Measurements from ENCODE around the gene ASXL3. TPM values are rescaled to one million over a fixed set of nuclear protein-coding genes. Genes with fewer than 3 reads are reported as not detected.

ASXL3 gene
- total and polyA plus RNA-seq, 2 donors (not counting 3 experiments of a cell fraction or from before 2014, with no cell fraction given), result 0.07 to 0.27 TPM

- ChIA-PET POLR2A (no interaction called here), CTCF (interaction anchor here (1.6 kb wide), 1 partner anchor 9 kb away, joined by 4 read pairs; no protein-coding TSS in a partner anchor)
- Histone ChIP-seq H3K4me1 (ENCODE audit: control insufficient read depth, extremely low read depth, insufficient read depth, low read length) (no peaks in the 10 kb centered on the region), H2AFZ (ENCODE audit: low read depth, low read length) (no peak overlapping the region), H3K9ac (replicated peaks; ENCODE audit: extremely low read depth, insufficient read depth, low read length) (no peak overlapping the region), H3K4me2 (ENCODE audit: insufficient read depth, low read length) (no peak overlapping the region), H3K27ac (ENCODE audit: insufficient read depth, low read depth, low read length) (no peak overlapping the region), H3K79me2 (ENCODE audit: control insufficient read depth, insufficient read depth, low read length) (no peaks in the 10 kb centered on the region), H4K20me1 (replicated peaks; ENCODE audit: control insufficient read depth, extremely low read depth, insufficient read depth, low read length) (no peaks in the 10 kb centered on the region), H3K9me3 (replicated peaks; ENCODE audit: control insufficient read depth, insufficient read depth, low read length) (no peaks in the 10 kb centered on the region), H3K4me3 (replicated peaks in 1 of 3; ENCODE audit: insufficient read depth in 1 of 3, low read depth in 1 of 3, low read length in 3 of 3) (no peak overlapping the region), H3K36me3 (ENCODE audit: control insufficient read depth in 2 of 2, extremely low read depth in 1 of 2, insufficient read depth in 2 of 2, low read length in 2 of 2) (no peaks in the 10 kb centered on the region), H3K27me3 (ENCODE audit: control insufficient read depth in 2 of 2, insufficient read depth in 2 of 2, low read length in 2 of 2) (no peaks in the 10 kb centered on the region), H3K9me1 (replicated peaks; ENCODE audit: control insufficient read depth, extremely low read depth, insufficient read depth, low read length) (no peaks in the 10 kb centered on the region)
- dilution Hi-C loops (cut with MboI; ENCODE audit: extremely low pct_ligation_motif_present, low sequenced_read_pairs), result no loop called here
- intact Hi-C loops (cut with micrococcal nuclease), result no loop called here
- no TSS peak for BruUV-seq (replicated peaks)
- TF ChIP-seq JUN (IDR thresholded peaks at IDR 0.05; ENCODE audit: borderline replicate concordance, insufficient read depth, insufficient read length, low read depth), result no peak
- TF ChIP-seq EZH2 (IDR thresholded peaks at IDR 0.05; ENCODE audit: borderline replicate concordance, low read depth, low read length, severe bottlenecking), result no peak
- TF ChIP-seq POLR2A (IDR thresholded peaks at IDR 0.05; ENCODE audit: low read depth, low read length), result no peak
- TF ChIP-seq POLR2AphosphoS5 (IDR thresholded peaks at IDR 0.05; ENCODE audit: insufficient read depth, low read depth, low read length), result no peak
- no peak for TF ChIP-seq GATA2 (IDR thresholded peaks at IDR 0.05; ENCODE audit: insufficient read depth, insufficient read length, low read depth, low read length)
- no peak for TF ChIP-seq MAX (IDR thresholded peaks at IDR 0.05; ENCODE audit: insufficient read depth, insufficient read length)
- TF ChIP-seq MYC (IDR thresholded peaks at IDR 0.05; ENCODE audit: low read depth, low read length), result no peak
- TF ChIP-seq, protein P1, sequence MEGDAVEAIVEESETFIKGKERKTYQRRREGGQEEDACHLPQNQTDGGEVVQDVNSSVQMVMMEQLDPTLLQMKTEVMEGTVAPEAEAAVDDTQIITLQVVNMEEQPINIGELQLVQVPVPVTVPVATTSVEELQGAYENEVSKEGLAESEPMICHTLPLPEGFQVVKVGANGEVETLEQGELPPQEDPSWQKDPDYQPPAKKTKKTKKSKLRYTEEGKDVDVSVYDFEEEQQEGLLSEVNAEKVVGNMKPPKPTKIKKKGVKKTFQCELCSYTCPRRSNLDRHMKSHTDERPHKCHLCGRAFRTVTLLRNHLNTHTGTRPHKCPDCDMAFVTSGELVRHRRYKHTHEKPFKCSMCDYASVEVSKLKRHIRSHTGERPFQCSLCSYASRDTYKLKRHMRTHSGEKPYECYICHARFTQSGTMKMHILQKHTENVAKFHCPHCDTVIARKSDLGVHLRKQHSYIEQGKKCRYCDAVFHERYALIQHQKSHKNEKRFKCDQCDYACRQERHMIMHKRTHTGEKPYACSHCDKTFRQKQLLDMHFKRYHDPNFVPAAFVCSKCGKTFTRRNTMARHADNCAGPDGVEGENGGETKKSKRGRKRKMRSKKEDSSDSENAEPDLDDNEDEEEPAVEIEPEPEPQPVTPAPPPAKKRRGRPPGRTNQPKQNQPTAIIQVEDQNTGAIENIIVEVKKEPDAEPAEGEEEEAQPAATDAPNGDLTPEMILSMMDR (IDR thresholded peaks at IDR 0.05; ENCODE audit: extremely low read depth in 1 of 2, insufficient read depth in 1 of 2, low read depth in 1 of 2, low read length in 2 of 2), result no peak
- no peak for TF ChIP-seq FOS (IDR thresholded peaks at IDR 0.05; ENCODE audit: borderline replicate concordance, insufficient read depth, low read length)
- DNase-seq (ENCODE audit: low read depth, low spot score), result no peak
- no peak for FAIRE-seq
Observed at GRCh38 chr18:33641141-33641540, 63.1 kb downstream of the ASXL3 start.
